ENCODE data around the gene EMX2. TPM values are rescaled to one million over a fixed set of nuclear protein-coding genes. Genes with fewer than 3 reads are reported as not detected.
A peak's percentile ranks its signal among the peaks of the same experiment; 100 is the strongest.
"Not testable (repeated sequence)": the region's sequence is repeated elsewhere in the genome, so short reads cannot be mapped to it uniquely, and the experiment has no call there.

EMX2 gene
- total RNA-seq = not detected

DNA sequence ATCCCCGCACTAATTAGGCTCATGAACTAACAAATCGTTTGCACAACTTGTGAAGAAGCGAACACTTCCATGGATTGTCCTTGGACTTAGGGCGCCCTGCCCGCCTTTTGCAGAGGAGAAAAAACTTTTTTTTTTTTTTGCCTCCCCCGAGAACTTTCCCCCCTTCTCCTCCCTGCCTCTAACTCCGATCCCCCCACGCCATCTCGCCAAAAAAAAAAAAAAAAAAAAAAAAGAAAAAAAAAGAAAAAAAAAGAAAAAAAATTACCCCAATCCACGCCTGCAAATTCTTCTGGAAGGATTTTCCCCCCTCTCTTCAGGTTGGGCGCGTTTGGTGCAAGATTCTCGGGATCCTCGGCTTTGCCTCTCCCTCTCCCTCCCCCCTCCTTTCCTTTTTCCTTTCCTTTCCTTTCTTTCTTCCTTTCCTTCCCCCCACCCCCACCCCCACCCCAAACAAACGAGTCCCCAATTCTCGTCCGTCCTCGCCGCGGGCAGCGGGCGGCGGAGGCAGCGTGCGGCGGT is at the start of gene EMX2:
Gene EMX2 (plus strand): TSS at position 41 of the 519 bp plus-strand sequence. CDS start 522 bp downstream, outside the sequence.
- no peak for DNase-seq (ENCODE audit: low read depth in 2 of 3, low spot score in 2 of 3)

DNA sequence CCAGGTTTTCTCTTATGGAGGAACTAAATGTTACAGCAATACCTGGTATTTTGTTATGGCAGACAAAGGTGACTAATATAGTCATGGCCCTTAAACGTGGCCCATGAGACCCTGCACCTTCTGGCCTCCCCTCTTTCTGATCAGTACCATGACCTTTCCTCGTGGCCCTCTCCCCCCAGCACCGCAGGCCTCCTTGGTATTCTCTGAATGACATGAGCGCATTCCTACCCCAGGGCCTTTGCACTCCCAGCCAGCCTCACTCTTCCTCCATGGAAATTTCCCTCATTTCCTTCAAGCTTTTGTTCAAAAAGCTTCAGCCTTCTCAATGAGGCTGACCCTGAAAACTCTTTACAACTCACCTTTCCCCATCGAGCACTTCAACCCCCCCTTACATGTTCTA is 46.5 kb upstream of the EMX2 start:
- no peak for DNase-seq (ENCODE audit: low read depth in 2 of 3, low spot score in 2 of 3)

DNA sequence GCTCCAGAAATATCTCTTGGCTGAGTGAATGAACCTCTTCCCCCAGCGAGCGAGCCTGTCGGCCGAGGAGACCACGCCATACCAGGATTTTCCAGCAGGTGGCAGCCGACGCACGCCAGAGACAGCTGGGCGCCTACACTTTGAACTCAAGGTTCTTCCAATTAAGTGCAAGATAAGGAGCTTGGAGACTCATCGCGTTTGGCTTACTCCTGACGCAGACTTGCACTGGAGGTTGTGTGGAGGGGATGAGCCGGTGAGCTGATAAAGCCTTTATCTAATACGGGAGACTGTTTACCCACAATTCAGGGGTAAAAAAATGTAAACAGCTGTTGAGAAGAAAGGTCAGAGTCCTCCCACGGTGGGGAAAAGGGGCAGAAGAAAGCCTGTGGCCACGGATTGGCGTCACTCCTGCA is 45.9 kb upstream of the EMX2 start:
- peak; percentile 50 to 82 (median 69) for DNase-seq (ENCODE audit: low read depth in 2 of 3, low spot score in 2 of 3)

DNA sequence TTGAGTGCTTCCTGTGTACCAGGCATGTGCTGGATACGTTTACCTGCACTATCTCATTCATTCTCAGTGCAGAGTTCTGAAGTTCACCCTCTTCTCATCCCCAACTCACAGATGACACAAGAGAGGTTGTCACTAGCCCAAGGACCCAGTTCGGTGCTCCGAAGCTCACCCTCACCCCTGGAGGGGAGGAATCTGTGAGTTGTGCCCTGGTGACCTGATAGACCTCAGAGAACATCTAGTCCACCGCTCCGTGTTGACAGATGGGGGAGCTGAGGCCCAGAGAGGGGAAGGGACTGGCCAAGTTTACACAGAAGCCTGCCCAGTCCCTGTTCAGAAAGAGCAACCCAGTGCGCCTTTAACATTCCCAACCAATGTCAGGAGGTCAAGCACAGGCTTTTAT is 44.8 kb upstream of the EMX2 start:
- no peak for DNase-seq (ENCODE audit: low read depth in 2 of 3, low spot score in 2 of 3)

DNA sequence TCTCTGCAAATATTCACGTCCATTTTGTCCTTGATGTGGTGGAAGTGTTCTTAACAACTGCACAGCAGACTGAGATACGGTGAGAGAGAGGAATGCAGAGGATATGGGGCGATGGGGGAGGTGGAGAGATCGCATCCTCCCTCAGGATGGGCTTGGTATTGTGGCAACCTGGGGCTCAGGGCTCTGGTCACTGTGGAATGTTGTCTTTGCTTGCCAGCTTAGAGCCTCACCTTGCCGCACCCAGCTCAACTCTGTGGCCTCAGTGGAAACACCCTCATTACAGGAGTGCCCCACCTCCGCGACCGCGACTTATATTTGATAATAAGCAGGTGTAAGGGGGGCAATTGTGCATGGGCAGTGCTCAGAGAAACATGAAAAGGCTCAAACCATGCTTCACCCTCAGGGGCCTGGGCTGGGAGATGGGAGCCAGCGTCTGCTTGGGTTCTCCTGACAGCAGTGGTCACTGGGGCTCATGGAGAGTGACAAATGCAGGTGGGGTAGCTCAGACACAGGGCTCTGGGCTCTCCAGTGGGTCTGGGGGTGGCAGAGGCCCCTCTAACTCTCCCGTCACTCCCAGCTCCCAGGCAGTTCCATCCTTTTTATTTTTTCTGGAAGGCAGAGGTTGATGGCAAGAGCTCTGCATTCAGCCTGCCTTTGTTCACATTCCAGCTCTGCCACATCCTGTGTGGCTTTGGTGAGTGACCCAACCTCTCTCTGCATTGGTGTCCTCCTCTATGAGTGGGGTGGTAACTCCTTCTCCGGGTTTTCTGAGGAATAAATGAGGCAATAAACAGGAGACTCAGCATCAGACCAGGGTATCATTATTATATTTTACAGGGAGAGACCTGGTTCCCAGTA is 43.1 kb upstream of the EMX2 start:
- DNase-seq (ENCODE audit: low read depth in 2 of 3, low spot score in 2 of 3) = no peak

DNA sequence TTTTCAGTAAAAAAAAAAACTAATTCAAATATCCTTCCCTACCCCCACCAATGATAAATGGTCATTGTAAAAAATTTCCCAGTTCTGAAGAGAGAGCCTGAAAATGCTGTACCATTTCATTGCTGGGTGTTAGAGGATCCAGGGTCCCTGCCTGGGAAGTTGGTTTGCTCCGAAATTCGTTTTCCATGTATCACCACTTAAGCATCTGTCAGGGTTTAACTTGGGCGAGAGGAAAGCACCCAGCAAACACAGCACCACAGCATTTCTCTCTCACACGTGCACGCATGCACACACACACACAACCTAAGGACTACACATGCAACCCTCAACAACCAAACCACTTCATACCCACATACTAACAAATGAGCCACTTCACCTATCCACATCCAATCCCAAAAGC is 42.1 kb upstream of the EMX2 start:
- DNase-seq (ENCODE audit: low read depth in 2 of 3, low spot score in 2 of 3) = no peak

DNA sequence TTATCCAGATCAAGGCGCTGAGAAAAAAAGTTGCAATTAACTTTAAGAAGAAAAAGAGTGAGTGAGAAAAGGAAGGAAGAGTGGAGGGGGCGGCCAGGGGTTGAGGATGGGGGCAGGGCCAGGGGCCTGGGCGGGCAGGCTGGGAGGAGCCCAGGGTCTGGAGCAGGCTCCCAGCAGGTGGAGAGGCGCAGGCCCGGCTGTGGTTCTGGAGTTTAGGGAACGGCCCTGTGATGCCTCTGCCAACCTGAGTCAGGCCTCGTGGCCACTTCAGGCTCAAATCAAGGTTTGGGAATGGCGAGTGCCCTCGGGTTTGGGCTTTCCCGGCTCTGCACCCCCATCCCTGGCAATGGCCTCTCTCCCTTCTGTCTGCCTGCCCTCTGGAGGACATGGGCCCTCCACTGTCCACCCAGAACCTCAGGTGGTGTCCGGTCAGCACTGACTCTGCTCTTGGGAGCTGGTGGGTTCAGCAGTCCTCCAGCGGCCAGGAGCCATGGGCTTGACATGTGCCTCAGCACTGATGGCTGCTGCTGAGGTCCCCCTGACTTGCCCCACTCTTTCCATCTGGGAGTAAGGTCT is 41.0 kb upstream of the EMX2 start:
- no peak for DNase-seq (ENCODE audit: low read depth in 2 of 3, low spot score in 2 of 3)

DNA sequence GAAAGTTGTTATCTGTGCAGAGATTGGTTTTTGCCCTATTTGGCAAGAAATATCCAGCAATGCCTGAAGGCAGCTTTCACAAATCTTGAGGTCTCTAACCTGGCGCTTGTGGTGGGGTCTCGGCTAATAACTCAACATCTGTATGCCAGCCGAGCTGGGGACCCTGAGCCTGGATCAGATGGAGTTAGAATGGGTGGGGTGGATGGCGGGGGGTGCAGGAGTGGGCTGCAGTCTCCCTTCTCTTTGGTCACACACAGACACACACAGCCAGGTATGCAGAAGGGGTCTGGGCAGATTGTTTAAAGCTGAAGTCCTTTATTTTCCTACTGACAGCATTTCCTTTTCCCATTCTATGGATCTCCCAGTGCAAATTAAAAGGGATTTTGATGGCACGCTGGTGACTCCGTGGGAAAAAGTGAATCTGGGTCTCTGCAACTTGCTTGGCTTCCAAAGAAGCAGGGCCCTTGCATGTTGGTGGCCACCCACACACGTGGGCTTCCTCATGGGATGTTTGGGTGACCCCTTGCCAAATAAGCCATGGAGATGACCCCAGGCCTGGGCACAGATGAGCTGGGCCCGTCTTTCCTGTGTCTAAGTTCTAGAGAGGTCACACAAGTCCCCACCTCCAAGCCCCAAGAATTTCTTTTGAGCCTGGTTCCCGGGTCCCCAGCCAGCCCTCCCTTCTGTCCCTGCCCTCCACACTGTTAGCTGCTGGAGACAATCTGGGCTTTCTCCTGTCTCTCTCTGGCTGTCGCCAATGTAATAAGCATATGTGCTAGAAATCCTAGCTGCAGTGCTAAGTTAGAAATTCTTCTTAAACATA is 39.9 kb upstream of the EMX2 start:
- no peak for DNase-seq (ENCODE audit: low read depth in 2 of 3, low spot score in 2 of 3)

DNA sequence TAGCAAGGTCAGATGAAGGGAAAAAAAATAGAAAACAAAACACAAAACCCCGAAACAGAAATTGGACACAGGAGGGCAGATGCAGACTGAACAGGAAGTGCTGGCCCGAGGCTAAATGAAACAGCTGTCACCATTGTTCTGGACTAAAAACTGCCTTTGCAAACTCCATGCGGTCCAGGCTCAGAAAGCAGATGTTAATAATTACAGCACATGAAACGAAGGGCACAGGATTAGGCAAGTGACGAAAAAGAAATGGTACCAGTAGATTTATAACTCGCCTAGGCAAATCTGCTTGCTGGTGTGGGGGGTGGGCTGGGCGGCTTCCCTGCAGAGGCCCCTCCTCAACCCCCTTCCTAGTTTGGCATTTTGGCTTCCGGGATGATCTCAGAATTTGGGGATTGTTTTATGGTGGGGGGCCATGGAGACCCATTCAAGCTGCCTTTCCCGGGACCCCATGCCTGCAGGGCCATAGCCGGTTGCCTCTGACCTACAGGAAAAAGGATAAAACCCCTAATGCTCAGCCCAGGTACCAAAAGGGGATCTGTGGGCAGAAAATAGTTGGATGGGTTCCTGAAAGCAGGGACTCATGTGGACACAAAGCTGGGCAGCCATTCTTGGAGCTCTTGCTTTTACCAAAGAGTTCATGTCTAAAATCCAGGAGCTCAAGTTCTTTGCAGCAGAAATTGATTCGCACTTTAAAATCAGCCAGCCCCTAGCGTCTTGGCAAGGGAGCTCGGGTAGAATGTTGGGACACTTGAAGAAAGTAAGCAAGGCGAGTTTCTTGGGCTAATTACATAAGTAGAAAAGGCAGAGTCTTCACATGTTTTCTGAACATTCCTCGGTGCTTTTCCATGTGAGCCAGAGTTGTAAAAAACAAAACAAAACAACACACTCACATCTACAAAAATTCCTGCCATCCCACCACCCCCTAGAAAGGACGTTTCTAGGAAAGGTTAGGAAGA is 39.0 kb upstream of the EMX2 start:
- DNase-seq (ENCODE audit: low read depth in 2 of 3, low spot score in 2 of 3) = no peak

DNA sequence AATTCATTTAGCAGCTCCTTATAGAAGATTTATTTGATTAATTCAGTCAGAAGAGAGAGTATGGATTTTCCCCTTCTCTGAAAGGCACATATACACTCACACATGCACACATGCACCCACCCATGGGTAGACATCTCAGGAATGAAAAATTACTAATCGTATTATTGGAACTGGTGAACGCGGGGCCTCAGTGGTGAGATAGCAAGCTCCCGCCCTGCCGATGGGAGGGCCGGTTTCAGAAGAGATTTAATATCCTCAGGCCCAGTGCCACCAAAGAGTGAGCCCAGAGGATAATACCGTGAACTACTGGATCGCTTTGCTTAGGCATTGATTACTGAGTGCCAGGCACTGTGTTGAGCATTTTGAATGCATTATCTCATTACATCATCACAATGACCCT is 38.0 kb upstream of the EMX2 start:
- no peak for DNase-seq (ENCODE audit: low read depth in 2 of 3, low spot score in 2 of 3)

DNA sequence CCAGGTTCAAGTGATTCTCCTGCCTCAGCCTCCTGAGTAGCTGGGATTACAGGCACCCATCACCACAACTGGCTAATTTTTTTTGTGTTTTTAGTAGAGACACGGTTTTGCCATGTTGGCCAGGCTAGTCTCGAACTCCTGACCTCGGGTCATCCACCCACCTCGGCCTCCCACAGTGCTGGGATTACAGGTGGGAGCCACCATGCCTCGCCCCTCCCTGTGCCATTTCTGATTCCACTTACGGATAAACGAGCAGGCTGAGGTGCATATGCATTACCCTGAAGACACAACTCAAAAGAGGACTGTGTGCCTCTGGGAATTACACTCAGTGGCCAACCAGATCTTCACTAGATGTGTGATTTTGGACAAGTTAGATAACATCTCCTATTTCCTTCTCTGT is 35.5 kb upstream of the EMX2 start:
- DNase-seq (ENCODE audit: low read depth in 2 of 3, low spot score in 2 of 3) = not testable (repeated sequence)

DNA sequence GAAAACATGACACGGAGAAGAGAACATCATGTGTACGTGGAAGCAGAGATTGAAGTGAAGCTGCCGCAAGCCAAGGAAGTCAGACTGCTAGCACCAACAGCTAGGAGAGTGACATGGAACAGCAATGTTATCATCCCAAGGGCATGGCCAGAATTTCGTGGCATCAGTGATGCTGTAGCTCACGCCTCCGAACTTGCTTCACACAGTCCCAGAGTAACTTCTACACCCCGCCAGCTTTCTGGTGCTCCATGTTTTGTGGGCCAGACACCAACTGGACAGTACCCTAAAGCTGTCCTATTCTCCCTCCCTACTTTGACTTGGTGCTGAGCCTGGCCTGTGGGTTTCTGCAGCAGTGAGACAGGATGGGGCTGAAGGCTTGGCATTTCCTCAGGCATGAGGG is 33.0 kb upstream of the EMX2 start:
- DNase-seq (ENCODE audit: low read depth in 2 of 3, low spot score in 2 of 3) = no peak

DNA sequence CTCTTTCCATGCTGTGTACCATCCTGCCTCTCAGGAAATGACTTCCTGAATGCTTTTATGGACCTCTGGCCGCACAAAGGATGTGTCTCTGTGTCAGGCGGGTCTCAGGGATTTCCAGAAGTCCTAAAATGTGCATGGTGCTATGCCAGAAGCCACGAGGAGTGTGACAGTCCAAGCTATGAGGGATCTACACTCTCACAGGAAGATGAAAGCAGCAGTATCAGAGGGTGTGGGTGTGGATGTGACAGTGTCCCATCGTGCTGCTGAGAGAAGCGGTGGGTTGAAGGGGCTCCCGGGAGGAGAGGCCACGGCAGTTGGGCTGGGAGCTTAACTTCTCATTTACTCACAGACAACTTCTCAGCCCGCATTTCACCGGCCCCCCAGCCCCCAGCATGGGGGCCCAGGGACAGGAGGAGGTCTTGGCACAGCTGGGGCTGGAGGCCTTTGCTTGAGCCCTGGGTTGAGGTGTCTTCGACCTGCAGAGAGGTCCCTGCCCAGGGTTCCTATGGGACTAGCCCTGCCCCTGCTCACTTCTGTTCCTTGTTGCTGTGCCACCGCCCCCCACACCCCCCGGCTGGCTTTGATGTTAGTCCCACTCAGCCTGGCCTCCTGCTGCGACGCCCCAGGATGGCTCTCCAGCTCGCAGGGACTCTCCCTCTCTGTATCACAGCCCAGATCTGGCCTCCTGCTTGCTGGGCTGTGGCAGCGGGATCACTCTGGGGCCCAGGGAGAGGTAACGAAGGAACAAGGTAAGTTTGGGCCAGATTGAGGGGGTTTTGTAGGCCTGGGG is 30.8 kb upstream of the EMX2 start:
- no peak for DNase-seq (ENCODE audit: low read depth in 2 of 3, low spot score in 2 of 3)

DNA sequence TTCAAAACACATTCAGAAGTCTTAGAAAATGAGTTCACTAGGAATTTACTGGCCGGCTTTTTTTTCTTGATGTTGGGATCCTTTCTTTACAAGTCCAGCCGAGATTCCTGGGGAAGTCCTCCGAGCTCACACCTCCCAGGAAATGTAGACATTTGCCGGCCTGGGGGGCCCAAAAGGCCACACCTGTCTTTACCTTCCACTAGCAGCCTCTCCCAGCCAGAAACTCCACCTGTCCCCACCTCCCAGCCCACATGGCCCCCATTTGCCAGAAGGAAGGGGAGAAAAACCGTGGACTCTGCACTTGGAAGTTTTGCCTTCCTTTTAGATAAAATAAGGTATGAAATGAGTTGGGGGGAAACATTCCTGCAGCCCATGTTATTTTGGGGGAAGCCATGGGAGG is 27.6 kb upstream of the EMX2 start:
- DNase-seq (ENCODE audit: low read depth in 2 of 3, low spot score in 2 of 3) = no peak

DNA sequence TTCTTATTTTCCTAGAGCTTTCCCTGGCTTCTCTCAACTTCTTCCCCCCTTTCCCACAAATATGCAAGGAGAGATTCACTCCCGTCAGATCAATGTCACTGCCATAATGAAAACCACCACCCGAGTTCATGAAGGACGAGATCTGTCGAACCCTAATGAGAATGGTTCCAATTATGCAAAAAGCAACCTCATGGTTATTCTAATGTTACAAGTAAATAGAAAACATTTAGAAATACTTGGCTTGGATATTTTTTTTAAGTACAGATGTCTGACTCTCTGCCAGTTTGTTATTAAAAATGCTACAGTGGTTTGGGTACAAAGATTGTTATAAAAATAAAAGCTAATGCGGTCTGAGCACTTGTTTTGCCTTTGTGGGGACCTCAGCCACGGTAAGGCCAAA is 25.9 kb upstream of the EMX2 start:
- DNase-seq (ENCODE audit: low read depth in 2 of 3, low spot score in 2 of 3) = no peak

DNA sequence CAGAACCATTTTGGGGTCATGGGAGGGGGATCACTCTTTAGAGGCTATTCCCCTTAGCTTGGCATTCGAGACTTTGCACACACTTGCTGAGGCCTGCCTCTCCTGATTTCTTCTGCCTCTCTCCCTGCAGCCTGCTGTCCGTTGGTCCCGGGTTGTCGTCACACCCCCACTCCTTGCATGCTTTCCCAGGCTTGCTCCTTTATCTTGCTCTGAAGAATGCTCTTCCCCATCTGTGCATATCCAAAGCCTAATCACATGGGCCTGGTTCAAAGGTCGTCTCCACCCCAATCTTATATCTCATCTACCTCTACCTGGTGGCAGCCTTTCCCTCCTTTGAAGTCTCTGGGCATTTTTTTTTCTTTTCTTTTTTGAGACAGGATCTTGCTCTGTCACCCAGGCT is 24.3 kb upstream of the EMX2 start:
- DNase-seq (ENCODE audit: low read depth in 2 of 3, low spot score in 2 of 3) = no peak

DNA sequence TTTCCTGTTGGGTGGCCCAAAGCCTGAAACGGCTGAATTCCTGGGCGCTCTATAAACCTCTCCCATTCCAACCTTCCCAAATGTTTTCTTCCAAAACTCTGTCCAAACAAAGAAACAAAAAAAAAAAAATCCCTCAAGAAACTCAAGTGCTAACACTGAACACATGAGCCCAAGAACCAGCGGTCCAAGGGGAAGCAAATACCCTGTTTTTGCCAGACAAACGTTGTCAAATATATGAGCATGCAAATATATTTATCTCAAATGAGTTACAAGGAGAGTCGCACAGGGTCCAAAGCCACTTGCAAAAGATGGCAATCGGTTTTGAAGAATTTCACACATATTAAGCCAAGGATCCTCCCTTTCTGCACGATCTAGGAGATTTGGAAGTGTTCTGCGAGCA is 23.3 kb upstream of the EMX2 start:
- no peak for DNase-seq (ENCODE audit: low read depth in 2 of 3, low spot score in 2 of 3)

DNA sequence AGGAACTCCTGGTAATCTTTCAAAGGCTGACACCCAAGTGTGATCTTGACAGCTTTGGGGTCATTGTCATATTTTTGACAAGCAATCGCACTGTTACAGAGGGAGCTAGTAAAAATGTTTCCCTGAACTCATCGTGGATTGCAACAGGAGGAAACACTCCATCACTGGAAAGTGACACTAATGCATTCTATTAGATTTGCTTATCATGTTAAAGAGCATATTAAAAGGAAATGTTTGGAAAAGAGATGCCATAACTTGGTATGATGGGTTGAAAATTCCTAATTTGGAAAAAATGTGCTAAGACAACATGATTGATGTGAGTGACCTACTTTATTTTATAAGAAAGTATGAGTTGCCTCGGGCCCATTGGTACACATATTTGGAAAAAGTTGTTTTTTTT is 22.7 kb upstream of the EMX2 start:
- DNase-seq (ENCODE audit: low read depth in 2 of 3, low spot score in 2 of 3) = no peak

DNA sequence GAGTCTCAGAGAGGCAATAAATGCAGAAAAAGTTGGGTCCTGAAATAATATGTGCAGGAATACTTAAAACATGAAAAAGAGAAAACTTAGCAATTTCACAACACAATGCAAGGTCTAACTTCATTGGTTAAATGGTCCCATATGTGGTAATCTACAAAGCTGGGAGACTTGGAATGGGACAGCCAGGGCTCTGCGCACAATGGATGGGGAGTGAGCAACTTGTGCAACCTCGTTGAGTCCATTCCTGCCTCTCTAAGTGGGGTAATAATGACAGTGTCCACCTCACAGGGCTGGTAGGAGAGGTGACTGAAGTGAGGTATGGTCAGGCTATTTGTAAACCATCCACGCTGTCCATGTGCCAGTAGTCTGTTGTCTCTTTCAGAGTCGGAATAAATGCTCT is 11.8 kb upstream of the EMX2 start:
- no peak for DNase-seq (ENCODE audit: low read depth in 2 of 3, low spot score in 2 of 3)
